Tibial nerve (tissue), 4 donors: ENCODE results near the gene FOLH1. TPM values are rescaled to one million over a fixed set of nuclear protein-coding genes. Genes with fewer than 3 reads are reported as not detected.
"Not testable (repeated sequence)": the region's sequence is repeated elsewhere in the genome, so short reads cannot be mapped to it uniquely, and the experiment has no call there.

Experiments
- DNase-seq, 2 donors: peaks; one replicate each; pipeline ENCODE4 v3.0.0-alpha.2; 2019; ENCODE audit warnings: low spot score in 2 of 2
- H3K27ac ChIP-seq, 4 donors: fragments of 200-600 bp; sonication (generic) in 3 of 4; one replicate each; pipeline ENCODE4 v1.5.1; 2017 to 2019; ENCODE audit warnings: mild to moderate bottlenecking in 1 of 4
- H3K27me3 ChIP-seq, 2 donors: fragments of 200-600 bp; sonication (generic) in 1 of 2; one replicate each; pipeline versions ENCODE4 v1.5.1 to v1.6.0; 2017 to 2019
- H3K36me3 ChIP-seq, 3 donors: fragments of 200-600 bp; sonication (generic); one replicate each; pipeline ENCODE4 v1.5.1; 2018 to 2019
- H3K4me1 ChIP-seq, 4 donors: fragments of 200-600 bp; sonication (generic) in 3 of 4; one replicate each; pipeline ENCODE4 v1.5.1; 2017 to 2019
- H3K4me3 ChIP-seq, 4 donors: fragments of 200-600 bp; sonication (generic) in 3 of 4; one replicate each; pipeline ENCODE4 v1.5.1; 2017 to 2019; ENCODE audit warnings: mild to moderate bottlenecking in 1 of 4, moderate library complexity in 1 of 4
- H3K9me3 ChIP-seq, 4 donors: fragments of 200-600 bp; sonication (generic) in 3 of 4; one replicate each; pipeline ENCODE4 v1.5.1; 2017 to 2019
- EP300 ChIP-seq, 2 donors: sonication (generic); formaldehyde crosslinking; IDR thresholded peaks; one replicate each; pipeline ENCODE4 v1.6.1; 2017; ENCODE audit warnings: antibody characterized with exemption in 2 of 2, mild to moderate bottlenecking in 1 of 2
- POLR2A ChIP-seq, 2 donors: fragments of 450-650 bp; IDR thresholded peaks; one replicate each; pipeline ENCODE4 v1.6.1; 2017; ENCODE audit warnings: antibody characterized with exemption in 2 of 2, mild to moderate bottlenecking in 2 of 2, moderate library complexity in 2 of 2
- WGBS, 2 donors: methylation state at CpG; one replicate each; pipeline ENCODE4 v1.1.5; 2018; 5-methylcytosine and 5-hydroxymethylcytosine counted together
- total RNA-seq, 4 donors: library from RNA; depleted of rRNA; stranded (reverse); fragments of >200 nt; gene quantifications; one replicate each; pipeline ENCODE4 v1.1.0, GENCODE V29; 2016
- TF ChIP-seq, protein P1 (sequence below), 5 experiments: fragments of 200-600 bp in 3 of 5; fragments of 450-650 bp in 2 of 5; sonication (generic) in 3 of 5; IDR thresholded peaks; one replicate each; pipeline ENCODE4 v1.5.1; 2016 to 2019; ENCODE audit warnings: antibody characterized with exemption in 5 of 5, mild to moderate bottlenecking in 3 of 5, moderate library complexity in 2 of 5

Gene FOLH1
- total RNA-seq, 4 donors from 2014 or later, result 7.2 to 23.4 (median 11.8) TPM

DNA sequence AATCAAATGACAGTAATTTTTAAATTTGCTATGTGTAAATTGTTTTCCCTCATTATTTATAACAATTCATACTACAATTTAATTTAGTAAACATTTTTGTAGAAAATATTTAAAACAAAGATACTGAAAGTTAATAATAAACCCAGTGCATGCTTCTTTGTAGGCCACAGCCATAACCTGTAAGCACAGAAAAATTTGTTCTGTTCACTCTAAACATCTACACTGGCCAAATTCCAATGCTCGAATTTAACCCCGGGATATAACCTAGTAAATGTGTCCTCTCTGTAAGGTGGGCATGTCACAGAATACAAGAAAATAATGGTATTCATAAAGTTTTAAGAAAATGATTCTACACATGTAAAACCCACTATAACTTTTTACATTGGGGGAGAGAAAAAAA is 22.2 kb downstream of the FOLH1 start:
- not testable (repeated sequence) for H3K36me3 ChIP-seq, DNase-seq, H3K27ac ChIP-seq, H3K4me3 ChIP-seq, H3K4me1 ChIP-seq, H3K9me3 ChIP-seq, H3K27me3 ChIP-seq
- WGBS, 2 donors, result 80 to 81% methylated on average over 2 of the region's 2 CpGs

DNA sequence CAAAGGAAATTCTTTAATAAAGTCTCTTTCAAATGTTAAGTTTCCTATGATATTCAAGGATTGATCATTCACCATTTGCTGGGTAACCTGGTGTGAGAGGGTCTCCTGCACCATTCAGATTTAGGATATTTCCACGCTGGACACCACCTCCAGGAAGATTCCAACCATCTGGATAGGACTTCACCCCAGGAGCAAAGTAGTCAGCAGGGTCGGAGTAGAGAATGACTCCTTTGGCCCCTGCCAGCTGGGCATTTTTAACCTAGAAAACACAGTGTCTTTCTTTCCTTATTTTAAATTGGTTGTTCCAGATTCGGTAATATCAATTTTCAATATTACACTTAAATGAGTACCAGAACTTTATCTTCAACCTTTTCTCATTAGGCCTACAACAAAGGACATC is 22.8 kb downstream of the FOLH1 start:
- not testable (repeated sequence) for H3K4me1 ChIP-seq, H3K36me3 ChIP-seq, H3K27me3 ChIP-seq, H3K4me3 ChIP-seq, H3K27ac ChIP-seq, DNase-seq, H3K9me3 ChIP-seq
- 70 to 86% methylated on average over 3 of the region's 3 CpGs for WGBS, 2 donors

DNA sequence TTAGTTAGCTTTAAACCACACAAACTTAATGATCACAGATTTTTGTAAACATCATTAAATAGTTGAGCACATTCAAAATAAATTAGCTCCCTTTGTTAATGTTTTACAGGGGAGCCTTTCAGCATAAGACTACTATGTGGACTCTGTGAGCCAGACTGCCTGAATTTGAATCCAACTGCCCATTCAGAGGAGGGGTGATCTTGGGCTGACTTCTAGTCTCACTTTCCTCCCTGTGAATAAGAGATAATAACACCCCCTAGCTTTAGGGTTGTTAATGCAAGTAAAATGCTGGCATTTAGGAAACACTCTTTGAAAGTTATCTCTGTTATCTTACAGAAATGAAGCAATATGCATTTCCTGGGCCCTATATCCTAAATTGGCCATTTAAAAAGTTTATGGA is 23.6 kb downstream of the FOLH1 start:
- not testable (repeated sequence) for H3K27me3 ChIP-seq, H3K4me1 ChIP-seq, H3K4me3 ChIP-seq, H3K36me3 ChIP-seq, H3K9me3 ChIP-seq, H3K27ac ChIP-seq, DNase-seq

DNA sequence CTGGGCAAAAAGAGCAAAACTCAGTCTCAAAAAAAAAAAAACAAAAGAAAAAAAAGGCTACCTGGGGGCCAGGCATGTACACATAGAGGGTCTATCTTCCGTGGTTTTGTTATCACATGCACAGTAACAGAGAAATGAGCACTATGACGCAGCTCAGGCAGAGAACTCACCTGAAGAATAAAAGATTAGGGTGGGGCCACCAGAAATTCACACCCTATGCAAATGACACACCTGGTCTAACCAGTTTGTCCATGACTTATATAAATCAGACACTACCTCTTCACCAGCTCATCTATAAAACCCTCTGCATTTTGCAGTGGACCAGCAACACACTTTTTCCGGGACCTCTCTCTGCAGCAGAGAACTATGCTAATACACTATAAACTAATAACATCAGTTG is 30.5 kb downstream of the FOLH1 start:
- not testable (repeated sequence) for H3K27ac ChIP-seq, H3K4me3 ChIP-seq, H3K36me3 ChIP-seq, H3K4me1 ChIP-seq, H3K27me3 ChIP-seq, H3K9me3 ChIP-seq, DNase-seq
- WGBS, 2 donors, result 55 to 61% methylated on average over 3 of the region's 3 CpGs

DNA sequence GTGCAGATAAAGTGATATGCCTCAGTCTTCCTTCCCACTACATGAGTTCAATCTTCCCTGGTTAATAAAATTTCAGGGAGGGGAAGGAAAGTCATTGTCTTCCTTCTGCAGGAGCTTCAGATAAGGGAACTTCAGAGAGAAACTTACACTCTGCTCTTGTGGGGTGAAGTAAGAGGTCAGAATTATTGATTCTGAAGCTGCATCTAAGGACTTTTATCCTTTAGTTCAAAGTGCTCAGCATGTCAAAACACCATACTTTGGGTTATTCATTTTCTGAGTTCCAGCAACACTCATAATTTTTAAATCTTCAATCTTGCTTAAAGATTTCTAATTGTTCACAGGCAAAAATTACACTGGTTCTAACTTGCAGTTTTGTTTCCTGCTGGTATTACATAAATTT is 33.0 kb downstream of the FOLH1 start:
- not testable (repeated sequence) for H3K9me3 ChIP-seq, H3K27me3 ChIP-seq, H3K4me3 ChIP-seq, H3K4me1 ChIP-seq, H3K27ac ChIP-seq, H3K36me3 ChIP-seq, DNase-seq

DNA sequence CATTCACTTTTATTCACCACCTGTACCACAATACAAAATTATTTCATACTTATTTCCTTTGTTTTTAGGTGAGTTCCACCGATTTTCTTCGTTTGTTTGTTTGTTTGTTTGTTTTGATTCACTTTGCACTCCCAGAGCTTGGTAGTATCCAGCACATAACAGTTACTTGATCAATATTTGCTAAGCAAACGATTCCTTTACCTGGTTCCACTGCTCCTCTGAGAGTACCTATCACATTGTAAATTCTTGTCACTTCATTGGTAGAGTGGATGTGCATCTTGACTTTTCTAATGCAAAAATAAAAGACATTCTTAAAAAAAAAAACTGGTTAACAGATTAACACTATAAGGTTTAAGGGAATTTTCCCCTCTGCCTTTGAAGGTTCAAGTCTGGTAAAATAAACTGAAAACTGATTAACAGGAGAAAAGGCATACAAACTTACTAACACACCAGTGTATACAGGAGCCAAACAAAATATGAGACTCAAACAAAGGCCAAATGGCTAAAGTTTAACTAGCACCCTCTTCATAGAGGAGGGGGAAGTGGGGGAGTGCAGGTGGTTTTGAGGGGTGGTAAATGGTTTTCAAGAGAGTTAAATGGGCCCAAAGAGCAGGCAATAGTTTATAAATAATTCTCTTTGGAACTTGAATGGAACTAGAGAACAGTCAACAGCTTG is 33.6 kb downstream of the FOLH1 start:
- not testable (repeated sequence) for H3K9me3 ChIP-seq, H3K4me3 ChIP-seq, H3K4me1 ChIP-seq, H3K27me3 ChIP-seq, DNase-seq, H3K36me3 ChIP-seq, H3K27ac ChIP-seq
- WGBS, 2 donors, result 38 to 80% methylated on average over 3 of the region's 3 CpGs

DNA sequence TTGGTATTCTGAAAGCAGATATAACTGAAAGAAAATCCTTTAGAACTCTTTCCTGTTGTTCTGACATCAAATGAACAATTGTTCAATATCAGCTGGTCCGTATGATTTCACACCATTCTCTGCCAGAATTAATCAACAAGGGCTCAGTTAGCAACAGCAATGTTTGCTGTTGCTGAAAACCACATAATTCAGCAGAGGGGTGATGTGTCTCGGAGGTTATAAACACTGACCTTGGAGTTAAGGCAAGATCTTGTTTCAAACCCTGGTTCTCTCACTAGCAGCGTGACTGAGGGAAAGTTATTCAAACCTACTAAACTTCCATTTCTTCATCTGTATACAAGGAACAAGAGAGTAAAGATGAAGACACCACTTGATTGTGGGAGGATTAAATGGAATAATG is 36.8 kb downstream of the FOLH1 start:
- H3K9me3 ChIP-seq, H3K4me1 ChIP-seq, DNase-seq, H3K36me3 ChIP-seq, H3K27ac ChIP-seq, H3K4me3 ChIP-seq, H3K27me3 ChIP-seq: not testable (repeated sequence)
- WGBS, 2 donors, result 46 to 55% methylated on average over 3 of the region's 3 CpGs

DNA sequence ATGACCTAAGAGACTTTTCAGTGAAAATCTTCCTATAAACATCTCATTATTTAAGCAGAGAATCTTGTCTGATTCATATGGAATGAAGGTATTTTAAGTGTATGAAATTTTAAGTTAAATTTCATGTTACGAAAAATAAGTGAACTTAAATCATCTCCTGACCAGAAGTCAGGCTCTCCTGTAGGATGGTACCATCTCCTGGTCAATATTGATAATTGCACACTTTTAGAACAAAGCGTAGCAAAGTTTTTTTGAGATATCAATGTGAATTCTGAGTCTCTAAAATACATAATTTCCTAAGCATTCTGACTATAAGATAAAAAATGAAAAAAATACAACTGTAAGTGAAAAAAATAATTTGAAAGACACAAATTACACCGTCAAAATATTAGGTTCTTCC is 38.8 kb downstream of the FOLH1 start:
- not testable (repeated sequence) for H3K4me1 ChIP-seq, H3K36me3 ChIP-seq, H3K27me3 ChIP-seq, H3K27ac ChIP-seq, H3K9me3 ChIP-seq, DNase-seq, H3K4me3 ChIP-seq
- WGBS, 2 donors, result 73 to 74% methylated on average over 3 of the region's 3 CpGs

DNA sequence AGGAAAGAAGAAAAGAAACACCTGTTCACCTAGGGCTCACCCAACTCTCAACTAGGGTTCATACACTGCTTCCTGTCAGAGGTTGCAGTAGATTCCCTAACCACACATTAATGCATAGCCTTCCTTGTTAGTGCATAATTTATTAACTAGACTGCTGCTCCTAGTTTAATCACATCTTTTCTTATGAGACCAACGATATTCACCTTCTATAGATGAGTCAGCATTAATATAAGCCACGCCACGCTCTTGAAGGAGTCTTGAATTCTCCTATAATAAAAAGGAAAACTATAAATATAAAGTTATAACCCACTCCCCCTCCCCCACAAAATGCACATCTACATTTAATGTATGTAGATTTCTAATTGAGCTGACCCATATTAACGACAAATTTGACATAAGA is 39.4 kb downstream of the FOLH1 start:
- H3K9me3 ChIP-seq, H3K27me3 ChIP-seq, H3K4me1 ChIP-seq, H3K4me3 ChIP-seq, H3K27ac ChIP-seq, H3K36me3 ChIP-seq, DNase-seq: not testable (repeated sequence)
- 72 to 85% methylated on average over 4 of the region's 4 CpGs for WGBS, 2 donors

DNA sequence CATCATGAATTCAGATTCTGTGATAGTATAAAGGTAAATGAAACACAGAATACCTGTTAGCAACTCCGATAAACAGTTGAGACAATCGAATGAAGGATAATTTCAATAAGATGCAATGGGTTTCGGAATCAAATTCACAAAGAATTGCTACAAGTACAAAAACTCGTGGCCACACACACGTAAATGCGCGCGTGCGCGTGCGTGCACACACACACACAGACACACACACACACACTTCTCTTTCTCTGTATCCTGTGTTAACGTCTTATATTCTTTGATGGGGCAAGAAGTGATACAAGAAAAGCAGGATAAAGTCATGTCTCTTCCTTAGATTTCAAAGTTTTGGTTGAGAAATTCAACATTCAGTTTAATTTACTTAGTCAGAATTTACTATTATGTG is 57.2 kb downstream of the FOLH1 start:
- 81 to 84% methylated on average over 12 of the region's 12 CpGs for WGBS, 2 donors
- Histone ChIP-seq H3K9me3 (no peaks in the 10 kb centered on the region), H3K36me3 (no peaks in the 10 kb centered on the region), H3K27me3 (no peaks in the 10 kb centered on the region), H3K4me1 (no peaks in the 10 kb centered on the region), H3K4me3 (no peak overlapping the region), H3K27ac (no peak overlapping the region)
- DNase-seq, result no peak
- no peak for TF ChIP-seq EP300 (IDR thresholded peaks at IDR 0.05)
- TF ChIP-seq POLR2A (IDR thresholded peaks at IDR 0.05), result no peak
- TF ChIP-seq, protein P1, sequence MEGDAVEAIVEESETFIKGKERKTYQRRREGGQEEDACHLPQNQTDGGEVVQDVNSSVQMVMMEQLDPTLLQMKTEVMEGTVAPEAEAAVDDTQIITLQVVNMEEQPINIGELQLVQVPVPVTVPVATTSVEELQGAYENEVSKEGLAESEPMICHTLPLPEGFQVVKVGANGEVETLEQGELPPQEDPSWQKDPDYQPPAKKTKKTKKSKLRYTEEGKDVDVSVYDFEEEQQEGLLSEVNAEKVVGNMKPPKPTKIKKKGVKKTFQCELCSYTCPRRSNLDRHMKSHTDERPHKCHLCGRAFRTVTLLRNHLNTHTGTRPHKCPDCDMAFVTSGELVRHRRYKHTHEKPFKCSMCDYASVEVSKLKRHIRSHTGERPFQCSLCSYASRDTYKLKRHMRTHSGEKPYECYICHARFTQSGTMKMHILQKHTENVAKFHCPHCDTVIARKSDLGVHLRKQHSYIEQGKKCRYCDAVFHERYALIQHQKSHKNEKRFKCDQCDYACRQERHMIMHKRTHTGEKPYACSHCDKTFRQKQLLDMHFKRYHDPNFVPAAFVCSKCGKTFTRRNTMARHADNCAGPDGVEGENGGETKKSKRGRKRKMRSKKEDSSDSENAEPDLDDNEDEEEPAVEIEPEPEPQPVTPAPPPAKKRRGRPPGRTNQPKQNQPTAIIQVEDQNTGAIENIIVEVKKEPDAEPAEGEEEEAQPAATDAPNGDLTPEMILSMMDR (IDR thresholded peaks at IDR 0.05), result no peak

DNA sequence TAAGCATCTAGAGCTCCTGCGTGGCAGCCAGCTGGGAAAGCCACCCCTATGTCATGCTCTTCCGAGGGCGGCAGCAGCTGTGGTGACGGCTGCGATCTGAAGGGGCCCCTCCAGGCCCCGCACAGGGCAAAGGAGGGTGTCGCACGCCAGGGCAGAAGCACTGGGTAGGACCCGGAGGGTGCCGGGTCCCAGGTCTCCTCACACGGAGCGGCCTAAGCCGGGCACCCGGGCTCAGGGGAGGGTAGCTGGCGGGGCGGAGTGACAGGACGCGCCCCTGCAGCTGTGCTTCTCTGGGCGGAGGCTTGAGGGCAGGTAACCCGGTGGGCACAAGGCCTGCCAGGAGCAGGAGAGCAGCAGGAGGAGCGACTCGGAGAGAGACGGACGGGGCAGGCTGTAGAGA is 106.0 kb downstream of the FOLH1 start:
- WGBS, 2 donors, result 87 to 92% methylated on average over 23 to 24 of the region's 24 CpGs
- H3K27me3 ChIP-seq, DNase-seq, H3K36me3 ChIP-seq, H3K9me3 ChIP-seq, H3K4me3 ChIP-seq, H3K27ac ChIP-seq, H3K4me1 ChIP-seq: not testable (repeated sequence)
